Measurements from ENCODE around the gene FAAH.

GRCh38 chr1:46394108-46394871 is at the start of gene FAAH:
- TF ChIP-seq POLR2AphosphoS5 (IDR thresholded peaks at IDR 0.05; ENCODE audit: low read depth, low read length): no peak
- TF ChIP-seq POLR2A (IDR thresholded peaks at IDR 0.05; ENCODE audit: low read depth, low read length): no peak
